ENCODE measurements around the gene ADAT3.

DNA sequence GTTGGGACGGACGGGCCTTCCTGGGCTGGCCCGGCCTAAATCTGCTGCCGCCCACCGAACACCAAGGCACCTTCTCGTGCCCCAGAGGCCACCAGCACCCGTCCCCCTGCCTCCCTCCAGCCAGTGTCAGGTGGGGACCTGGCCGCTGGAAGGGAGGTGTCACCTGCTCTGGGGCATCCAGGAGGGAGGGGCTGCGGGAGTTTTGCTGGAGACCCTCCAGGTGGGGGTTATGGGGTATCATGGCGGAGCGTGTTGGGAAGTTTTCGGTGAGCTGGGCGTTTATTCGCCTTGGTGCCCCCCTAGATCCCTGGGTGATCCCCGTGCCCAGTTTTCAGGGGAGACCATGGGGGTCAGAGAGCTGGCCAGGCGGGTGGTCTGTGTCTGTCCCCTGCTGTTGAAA, 45.4 kb downstream of the ADAT3 start:
- TF ChIP-seq TCF7L2 (IDR thresholded peaks at IDR 0.05; ENCODE audit: borderline replicate concordance, low read depth, low read length): no peak
- TF ChIP-seq, protein P1, sequence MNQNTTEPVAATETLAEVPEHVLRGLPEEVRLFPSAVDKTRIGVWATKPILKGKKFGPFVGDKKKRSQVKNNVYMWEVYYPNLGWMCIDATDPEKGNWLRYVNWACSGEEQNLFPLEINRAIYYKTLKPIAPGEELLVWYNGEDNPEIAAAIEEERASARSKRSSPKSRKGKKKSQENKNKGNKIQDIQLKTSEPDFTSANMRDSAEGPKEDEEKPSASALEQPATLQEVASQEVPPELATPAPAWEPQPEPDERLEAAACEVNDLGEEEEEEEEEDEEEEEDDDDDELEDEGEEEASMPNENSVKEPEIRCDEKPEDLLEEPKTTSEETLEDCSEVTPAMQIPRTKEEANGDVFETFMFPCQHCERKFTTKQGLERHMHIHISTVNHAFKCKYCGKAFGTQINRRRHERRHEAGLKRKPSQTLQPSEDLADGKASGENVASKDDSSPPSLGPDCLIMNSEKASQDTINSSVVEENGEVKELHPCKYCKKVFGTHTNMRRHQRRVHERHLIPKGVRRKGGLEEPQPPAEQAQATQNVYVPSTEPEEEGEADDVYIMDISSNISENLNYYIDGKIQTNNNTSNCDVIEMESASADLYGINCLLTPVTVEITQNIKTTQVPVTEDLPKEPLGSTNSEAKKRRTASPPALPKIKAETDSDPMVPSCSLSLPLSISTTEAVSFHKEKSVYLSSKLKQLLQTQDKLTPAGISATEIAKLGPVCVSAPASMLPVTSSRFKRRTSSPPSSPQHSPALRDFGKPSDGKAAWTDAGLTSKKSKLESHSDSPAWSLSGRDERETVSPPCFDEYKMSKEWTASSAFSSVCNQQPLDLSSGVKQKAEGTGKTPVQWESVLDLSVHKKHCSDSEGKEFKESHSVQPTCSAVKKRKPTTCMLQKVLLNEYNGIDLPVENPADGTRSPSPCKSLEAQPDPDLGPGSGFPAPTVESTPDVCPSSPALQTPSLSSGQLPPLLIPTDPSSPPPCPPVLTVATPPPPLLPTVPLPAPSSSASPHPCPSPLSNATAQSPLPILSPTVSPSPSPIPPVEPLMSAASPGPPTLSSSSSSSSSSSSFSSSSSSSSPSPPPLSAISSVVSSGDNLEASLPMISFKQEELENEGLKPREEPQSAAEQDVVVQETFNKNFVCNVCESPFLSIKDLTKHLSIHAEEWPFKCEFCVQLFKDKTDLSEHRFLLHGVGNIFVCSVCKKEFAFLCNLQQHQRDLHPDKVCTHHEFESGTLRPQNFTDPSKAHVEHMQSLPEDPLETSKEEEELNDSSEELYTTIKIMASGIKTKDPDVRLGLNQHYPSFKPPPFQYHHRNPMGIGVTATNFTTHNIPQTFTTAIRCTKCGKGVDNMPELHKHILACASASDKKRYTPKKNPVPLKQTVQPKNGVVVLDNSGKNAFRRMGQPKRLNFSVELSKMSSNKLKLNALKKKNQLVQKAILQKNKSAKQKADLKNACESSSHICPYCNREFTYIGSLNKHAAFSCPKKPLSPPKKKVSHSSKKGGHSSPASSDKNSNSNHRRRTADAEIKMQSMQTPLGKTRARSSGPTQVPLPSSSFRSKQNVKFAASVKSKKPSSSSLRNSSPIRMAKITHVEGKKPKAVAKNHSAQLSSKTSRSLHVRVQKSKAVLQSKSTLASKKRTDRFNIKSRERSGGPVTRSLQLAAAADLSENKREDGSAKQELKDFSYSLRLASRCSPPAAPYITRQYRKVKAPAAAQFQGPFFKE (tag by site-specific recombination; IDR thresholded peaks at IDR 0.05; ENCODE audit: borderline replicate concordance): no peak
- TF ChIP-seq, protein P2, sequence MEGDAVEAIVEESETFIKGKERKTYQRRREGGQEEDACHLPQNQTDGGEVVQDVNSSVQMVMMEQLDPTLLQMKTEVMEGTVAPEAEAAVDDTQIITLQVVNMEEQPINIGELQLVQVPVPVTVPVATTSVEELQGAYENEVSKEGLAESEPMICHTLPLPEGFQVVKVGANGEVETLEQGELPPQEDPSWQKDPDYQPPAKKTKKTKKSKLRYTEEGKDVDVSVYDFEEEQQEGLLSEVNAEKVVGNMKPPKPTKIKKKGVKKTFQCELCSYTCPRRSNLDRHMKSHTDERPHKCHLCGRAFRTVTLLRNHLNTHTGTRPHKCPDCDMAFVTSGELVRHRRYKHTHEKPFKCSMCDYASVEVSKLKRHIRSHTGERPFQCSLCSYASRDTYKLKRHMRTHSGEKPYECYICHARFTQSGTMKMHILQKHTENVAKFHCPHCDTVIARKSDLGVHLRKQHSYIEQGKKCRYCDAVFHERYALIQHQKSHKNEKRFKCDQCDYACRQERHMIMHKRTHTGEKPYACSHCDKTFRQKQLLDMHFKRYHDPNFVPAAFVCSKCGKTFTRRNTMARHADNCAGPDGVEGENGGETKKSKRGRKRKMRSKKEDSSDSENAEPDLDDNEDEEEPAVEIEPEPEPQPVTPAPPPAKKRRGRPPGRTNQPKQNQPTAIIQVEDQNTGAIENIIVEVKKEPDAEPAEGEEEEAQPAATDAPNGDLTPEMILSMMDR (tag by site-specific recombination; IDR thresholded peaks at IDR 0.05): no peak
- TF ChIP-seq ZNF549 (tag by site-specific recombination; IDR thresholded peaks at IDR 0.05): no peak
- TF ChIP-seq, protein P3, sequence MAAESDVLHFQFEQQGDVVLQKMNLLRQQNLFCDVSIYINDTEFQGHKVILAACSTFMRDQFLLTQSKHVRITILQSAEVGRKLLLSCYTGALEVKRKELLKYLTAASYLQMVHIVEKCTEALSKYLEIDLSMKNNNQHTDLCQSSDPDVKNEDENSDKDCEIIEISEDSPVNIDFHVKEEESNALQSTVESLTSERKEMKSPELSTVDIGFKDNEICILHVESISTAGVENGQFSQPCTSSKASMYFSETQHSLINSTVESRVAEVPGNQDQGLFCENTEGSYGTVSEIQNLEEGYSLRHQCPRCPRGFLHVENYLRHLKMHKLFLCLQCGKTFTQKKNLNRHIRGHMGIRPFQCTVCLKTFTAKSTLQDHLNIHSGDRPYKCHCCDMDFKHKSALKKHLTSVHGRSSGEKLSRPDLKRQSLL (tag by site-specific recombination; IDR thresholded peaks at IDR 0.05): no peak
